Measurements from ENCODE around the gene NOS1.

NOS1 gene

DNA sequence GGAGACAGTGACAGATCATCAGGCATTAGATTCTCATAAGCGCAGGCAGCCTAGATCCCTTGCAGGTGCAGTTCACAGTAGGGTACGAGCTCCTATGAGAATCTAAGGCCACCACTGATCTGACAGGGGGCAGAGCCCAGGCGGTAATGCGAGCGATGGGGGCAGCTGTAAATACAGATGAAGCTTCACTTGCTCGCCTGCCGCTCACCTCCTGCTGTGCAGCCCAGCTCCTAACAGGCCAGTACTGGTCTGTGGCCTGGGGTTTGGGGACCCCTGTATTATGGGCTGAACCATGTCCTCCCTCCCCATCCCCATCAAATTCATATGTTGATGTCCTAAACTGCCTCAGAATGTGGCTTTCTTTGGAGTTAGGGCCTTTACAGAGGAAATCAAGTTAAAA is 63.2 kb downstream of the NOS1 start:
- no peak overlapping the region for H3K4me3 ChIP-seq (ENCODE audit: low read length)
- TF ChIP-seq, protein P1, sequence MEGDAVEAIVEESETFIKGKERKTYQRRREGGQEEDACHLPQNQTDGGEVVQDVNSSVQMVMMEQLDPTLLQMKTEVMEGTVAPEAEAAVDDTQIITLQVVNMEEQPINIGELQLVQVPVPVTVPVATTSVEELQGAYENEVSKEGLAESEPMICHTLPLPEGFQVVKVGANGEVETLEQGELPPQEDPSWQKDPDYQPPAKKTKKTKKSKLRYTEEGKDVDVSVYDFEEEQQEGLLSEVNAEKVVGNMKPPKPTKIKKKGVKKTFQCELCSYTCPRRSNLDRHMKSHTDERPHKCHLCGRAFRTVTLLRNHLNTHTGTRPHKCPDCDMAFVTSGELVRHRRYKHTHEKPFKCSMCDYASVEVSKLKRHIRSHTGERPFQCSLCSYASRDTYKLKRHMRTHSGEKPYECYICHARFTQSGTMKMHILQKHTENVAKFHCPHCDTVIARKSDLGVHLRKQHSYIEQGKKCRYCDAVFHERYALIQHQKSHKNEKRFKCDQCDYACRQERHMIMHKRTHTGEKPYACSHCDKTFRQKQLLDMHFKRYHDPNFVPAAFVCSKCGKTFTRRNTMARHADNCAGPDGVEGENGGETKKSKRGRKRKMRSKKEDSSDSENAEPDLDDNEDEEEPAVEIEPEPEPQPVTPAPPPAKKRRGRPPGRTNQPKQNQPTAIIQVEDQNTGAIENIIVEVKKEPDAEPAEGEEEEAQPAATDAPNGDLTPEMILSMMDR (conservative IDR thresholded peaks at IDR 0.05; ENCODE audit: low read depth, low read length), result no peak
- DNase-seq (ENCODE audit: low read depth), result no peak

DNA sequence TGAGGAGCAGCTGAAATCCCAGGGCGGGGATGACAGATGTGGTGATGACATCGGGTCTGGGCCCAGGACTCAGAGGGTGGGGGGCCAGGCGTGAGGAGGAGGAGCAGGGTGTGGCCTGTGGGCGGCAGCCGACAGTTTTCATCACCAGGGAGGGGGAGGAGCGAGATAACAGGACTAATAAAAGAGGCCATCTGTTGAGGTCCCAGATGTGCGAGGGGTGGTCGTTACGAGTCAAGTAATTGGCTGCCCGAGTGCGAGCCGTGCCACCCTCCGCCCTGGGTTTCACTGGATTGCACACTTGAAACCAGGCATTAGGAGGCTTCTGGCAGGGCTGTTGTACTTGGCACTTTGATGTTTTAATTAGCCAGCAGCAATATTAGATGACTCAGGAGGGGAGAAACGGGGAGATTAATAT is 67.2 kb downstream of the NOS1 start:
- TF ChIP-seq, protein P1 (conservative IDR thresholded peaks at IDR 0.05; ENCODE audit: low read depth, low read length), result no peak
- no peak for DNase-seq (ENCODE audit: low read depth)
- H3K4me3 ChIP-seq (ENCODE audit: low read length), result no peak overlapping the region

DNA sequence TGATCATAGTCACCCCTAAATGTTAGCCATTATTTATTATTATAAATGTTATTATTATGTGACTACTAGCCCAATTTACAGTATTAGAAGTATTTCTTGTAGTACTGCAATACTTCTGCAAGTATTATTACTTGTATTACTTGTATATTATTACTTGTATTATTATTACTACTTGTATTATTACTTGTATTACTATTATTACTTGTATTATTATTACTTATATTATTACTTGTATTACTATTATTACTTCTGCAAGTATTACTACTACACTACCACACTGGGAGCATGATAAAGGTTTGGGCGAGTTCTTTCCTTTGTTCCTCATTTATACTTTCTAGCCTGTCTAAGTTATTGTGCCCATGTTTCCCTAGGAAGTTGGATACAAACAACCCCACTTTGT is 67.9 kb downstream of the NOS1 start:
- DNase-seq (ENCODE audit: low read depth), result no peak
- TF ChIP-seq, protein P1 (conservative IDR thresholded peaks at IDR 0.05; ENCODE audit: low read depth, low read length), result no peak

DNA sequence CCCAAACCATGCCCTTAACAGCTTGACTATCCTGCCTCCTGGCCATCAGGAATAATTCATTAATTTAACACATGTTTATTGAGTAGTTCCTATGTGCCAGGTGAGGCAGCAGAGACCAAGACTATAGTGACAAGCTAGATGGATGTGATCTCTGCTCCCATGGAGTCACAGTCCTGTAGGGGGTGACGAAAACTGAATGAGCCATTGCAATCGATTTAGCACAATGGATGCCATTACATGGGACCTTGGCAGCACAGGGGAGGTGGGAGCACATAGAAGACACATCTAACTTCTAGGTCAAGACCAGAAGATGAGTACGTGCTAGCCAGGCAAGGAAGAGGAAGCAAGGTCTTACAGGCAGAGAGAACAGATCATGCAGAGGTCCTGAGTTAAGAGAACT is 68.7 kb downstream of the NOS1 start:
- DNase-seq (ENCODE audit: low read depth), result no peak
- TF ChIP-seq, protein P1 (conservative IDR thresholded peaks at IDR 0.05; ENCODE audit: low read depth, low read length), result no peak
- no peak overlapping the region for H3K4me3 ChIP-seq (ENCODE audit: low read length)

More for the DNA sequence above, 67.9 kb downstream of the NOS1 start:
- H3K4me3 ChIP-seq (ENCODE audit: low read length), result no peak overlapping the region

DNA sequence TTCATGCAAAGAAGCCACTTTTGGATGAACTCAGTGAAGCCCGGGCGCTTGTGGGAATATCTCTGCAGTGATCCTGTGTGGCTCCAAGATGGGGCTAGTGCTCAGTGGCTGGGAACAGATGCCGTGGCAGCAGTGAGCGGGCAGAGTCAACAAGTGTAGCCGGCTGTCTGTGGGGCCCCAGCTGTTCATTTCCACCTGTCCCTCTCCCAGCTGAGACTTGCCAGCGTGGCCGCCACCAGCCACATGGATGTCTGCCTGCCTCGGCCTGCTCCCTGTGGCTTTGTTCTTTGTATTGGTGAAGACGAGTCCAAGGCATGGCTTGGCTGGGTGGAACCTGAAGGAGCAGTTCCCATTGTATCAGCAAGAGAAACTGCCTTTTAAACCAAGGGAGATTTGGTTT is 77.3 kb downstream of the NOS1 start:
- H3K4me3 ChIP-seq (ENCODE audit: low read length), result no peak overlapping the region
- TF ChIP-seq, protein P1 (conservative IDR thresholded peaks at IDR 0.05; ENCODE audit: low read depth, low read length), result no peak
- no peak for DNase-seq (ENCODE audit: low read depth)

DNA sequence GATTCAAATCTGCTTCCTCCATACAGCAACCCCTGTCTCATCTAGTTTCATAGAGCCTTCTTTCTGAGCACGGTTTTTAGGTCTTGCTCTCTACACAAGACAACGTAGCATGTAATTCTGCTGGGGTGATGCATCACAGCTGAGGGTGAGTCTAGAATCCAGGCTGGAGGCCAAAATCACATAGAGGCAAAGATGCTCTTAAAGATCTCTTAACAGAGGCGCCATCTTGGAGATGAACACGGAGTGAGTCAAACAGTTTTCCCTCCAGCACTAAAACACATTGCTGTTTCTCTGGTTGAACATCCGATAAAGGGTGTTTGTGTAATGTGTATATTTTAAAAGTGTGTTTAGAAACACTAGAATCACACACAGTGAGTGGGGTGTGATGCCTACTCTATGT is 78.9 kb downstream of the NOS1 start:
- TF ChIP-seq, protein P1 (conservative IDR thresholded peaks at IDR 0.05; ENCODE audit: low read depth, low read length), result no peak
- no peak overlapping the region for H3K4me3 ChIP-seq (ENCODE audit: low read length)
- no peak for DNase-seq (ENCODE audit: low read depth)

DNA sequence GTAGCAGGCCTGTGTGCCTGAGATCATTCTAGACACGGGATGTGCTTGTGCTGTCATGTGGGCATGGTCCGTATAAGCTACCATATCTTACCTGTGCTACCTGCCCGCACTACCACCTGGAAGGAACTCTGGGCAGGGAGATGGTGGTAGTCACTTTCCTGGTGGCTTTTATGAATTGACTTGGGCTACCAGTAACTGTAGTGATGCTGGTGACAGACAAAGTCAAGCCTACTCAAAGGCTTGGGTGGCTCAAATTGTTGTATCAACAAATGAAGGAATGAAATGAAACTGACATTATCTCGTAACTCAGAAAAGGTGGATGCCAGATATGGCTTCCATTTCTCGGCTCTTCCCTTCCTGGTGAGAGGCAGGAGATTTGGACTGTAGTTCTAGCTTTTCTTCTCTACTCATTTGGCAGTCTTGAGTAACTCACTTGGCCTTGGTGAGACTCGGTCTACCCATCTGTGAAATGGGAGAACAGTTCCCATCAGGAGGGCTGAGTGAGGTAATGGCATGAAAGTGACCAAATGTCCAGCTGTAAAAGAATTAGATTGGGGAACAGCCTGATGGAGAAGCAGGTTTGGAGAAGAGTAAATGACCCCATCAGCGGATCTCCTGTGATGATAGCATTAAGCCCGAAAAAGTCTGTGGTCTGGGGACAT is 81.3 kb downstream of the NOS1 start:
- H3K4me3 ChIP-seq (ENCODE audit: low read length), result no peak overlapping the region
- DNase-seq (ENCODE audit: low read depth), result no peak
- TF ChIP-seq, protein P1 (conservative IDR thresholded peaks at IDR 0.05; ENCODE audit: low read depth, low read length), result no peak

All from retinal pigment epithelial cell (primary cell).